Uterus (tissue), 4 donors: ENCODE measurements around the gene NDFIP2. TPM values are rescaled to one million over a fixed set of nuclear protein-coding genes. Genes with fewer than 3 reads are reported as not detected.

Experiments
- DNase-seq, 2 donors: peaks; one replicate each; pipeline ENCODE4 v3.0.0-alpha.2; 2019 to 2020
- H3K27ac ChIP-seq, 2 donors: fragments of 200-600 bp; sonication (generic); 1 replicate in 1 of 2; 2 replicates in 1 of 2; pipeline ENCODE4 v1.5.1; 2016 to 2018
- H3K27me3 ChIP-seq, 2 donors: fragments of 200-600 bp; sonication (generic); one replicate each; pipeline ENCODE4 v1.5.1; 2018 to 2019; ENCODE audit warnings: control low read depth in 1 of 2
- H3K36me3 ChIP-seq, 2 donors: fragments of 200-600 bp; sonication (generic); one replicate each; pipeline ENCODE4 v1.5.1; 2019; ENCODE audit warnings: control low read depth in 1 of 2
- H3K4me1 ChIP-seq, 2 donors: fragments of 200-600 bp; sonication (generic); one replicate each; pipeline ENCODE4 v1.5.1; 2018 to 2019; ENCODE audit warnings: control low read depth in 1 of 2
- H3K4me3 ChIP-seq, 2 donors: fragments of 200-600 bp; sonication (generic); 1 replicate in 1 of 2; 2 replicates in 1 of 2; pipeline ENCODE4 v1.5.1; 2018 to 2019; ENCODE audit warnings: mild to moderate bottlenecking in 1 of 2
- H3K9me3 ChIP-seq, 2 donors: fragments of 200-600 bp; sonication (generic); one replicate each; pipeline ENCODE4 v1.5.1; 2019; ENCODE audit warnings: control low read depth in 1 of 2
- CTCF ChIP-seq, 4 experiments: fragments of 200-600 bp in 2 of 4; fragments of 450-650 bp in 2 of 4; sonication (generic) in 2 of 4; IDR thresholded peaks; one replicate each; pipeline ENCODE4 v1.5.1; 2016 to 2019; ENCODE audit warnings: antibody characterized with exemption in 4 of 4, mild to moderate bottlenecking in 2 of 4, moderate library complexity in 1 of 4
- POLR2A ChIP-seq, 2 donors: fragments of 450-650 bp; IDR thresholded peaks; one replicate each; pipeline ENCODE4 v1.6.1; 2016; ENCODE audit warnings: antibody characterized with exemption in 2 of 2, mild to moderate bottlenecking in 1 of 2, moderate library complexity in 1 of 2
- intact Hi-C: fragments of 100-400 bp; cut with DNase I; formaldehyde crosslinking; loops from one replicate; pipeline ENCODE4 v1.15.1; 2023; ENCODE audit warnings: low total_unique reads
- total RNA-seq, 4 donors: library from RNA; depleted of rRNA in 3 of 4; stranded (reverse); fragments of >200 nt in 3 of 4; gene quantifications; one replicate each; pipeline versions ENCODE4 v1.1.0 to v1.2.4, GENCODE V29; 2014 to 2023
- donor health status: DM: yes; HTN: yes; CAD: no.

Gene NDFIP2
- total RNA-seq, 4 donors from 2014 or later, result 5.1 to 35.4 (median 13.9) TPM

GRCh38 chr13:79508224-79508961 is 27.4 kb downstream of the NDFIP2 start:
- no peak for DNase-seq
- no peaks in the 10 kb centered on the region for H3K36me3 ChIP-seq
- intact Hi-C loops, result no loop called here
- no peaks in the 10 kb centered on the region for H3K9me3 ChIP-seq
- H3K4me3 ChIP-seq, result no peak overlapping the region
- H3K27me3 ChIP-seq, result no peaks in the 10 kb centered on the region
- H3K27ac ChIP-seq, result no peak overlapping the region
- no peak for TF ChIP-seq POLR2A (IDR thresholded peaks at IDR 0.05)
- TF ChIP-seq CTCF (IDR thresholded peaks at IDR 0.05), result no peak
- H3K4me1 ChIP-seq, result no peaks in the 10 kb centered on the region

GRCh38 chr13:79511611-79512010 is 30.7 kb downstream of the NDFIP2 start:
- TF ChIP-seq CTCF (IDR thresholded peaks at IDR 0.05), result no peak
- TF ChIP-seq POLR2A (IDR thresholded peaks at IDR 0.05), result no peak
- DNase-seq, result no peak
- Histone ChIP-seq H3K27ac (no peak overlapping the region), H3K9me3 (no peaks in the 10 kb centered on the region), H3K4me3 (no peak overlapping the region), H3K27me3 (no peaks in the 10 kb centered on the region), H3K4me1 (no peaks in the 10 kb centered on the region), H3K36me3 (no peaks in the 10 kb centered on the region)
- intact Hi-C loops, result no loop called here

GRCh38 chr13:79512950-79513349 is 32.0 kb downstream of the NDFIP2 start:
- Histone ChIP-seq H3K27ac (no peak overlapping the region), H3K36me3 (no peaks in the 10 kb centered on the region), H3K4me1 (no peaks in the 10 kb centered on the region), H3K9me3 (no peaks in the 10 kb centered on the region), H3K4me3 (no peak overlapping the region), H3K27me3 (no peaks in the 10 kb centered on the region)
- DNase-seq, result no peak
- intact Hi-C loops, result no loop called here
- no peak for TF ChIP-seq POLR2A (IDR thresholded peaks at IDR 0.05)
- TF ChIP-seq CTCF (IDR thresholded peaks at IDR 0.05), result no peak

- Histone ChIP-seq H3K4me3 (no peak overlapping the region), H3K4me1 (no peaks in the 10 kb centered on the region), H3K27ac (no peak overlapping the region), H3K9me3 (no peaks in the 10 kb centered on the region), H3K27me3 (no peaks in the 10 kb centered on the region), H3K36me3 (no peaks in the 10 kb centered on the region)
- TF ChIP-seq CTCF (IDR thresholded peaks at IDR 0.05) (no peak), POLR2A (IDR thresholded peaks at IDR 0.05) (no peak)
- intact Hi-C loops, result no loop called here
- DNase-seq, result no peak
Observed at GRCh38 chr13:79516595-79516994, 35.6 kb downstream of the NDFIP2 start.

GRCh38 chr13:79519255-79519654 is 38.3 kb downstream of the NDFIP2 start:
- Histone ChIP-seq H3K27ac (no peak overlapping the region), H3K4me1 (no peaks in the 10 kb centered on the region), H3K4me3 (no peak overlapping the region), H3K27me3 (no peaks in the 10 kb centered on the region), H3K9me3 (no peaks in the 10 kb centered on the region), H3K36me3 (no peaks in the 10 kb centered on the region)
- DNase-seq, result no peak
- TF ChIP-seq POLR2A (IDR thresholded peaks at IDR 0.05) (no peak), CTCF (IDR thresholded peaks at IDR 0.05) (no peak)
- intact Hi-C loops, result no loop called here
